SK-N-MC (cell line): ENCODE results near the gene ZNF557.
"Not testable (repeated sequence)": the region's sequence is repeated elsewhere in the genome, so short reads cannot be mapped to it uniquely, and the experiment has no call there.

ENCODE experiments used
- DNase-seq: peaks from one replicate; pipeline ENCODE4 v3.0.0-alpha.2; 2011; ENCODE audit warnings: low read depth, low spot score
- H3K27ac ChIP-seq: fragments of 200-600 bp; sonication (generic); 2 replicates; pipeline ENCODE4 v1.5.1; 2016; ENCODE audit warnings: mixed run types
- H3K36me3 ChIP-seq: fragments of 200-600 bp; sonication (generic); 2 replicates; pipeline ENCODE4 v1.6.1; 2017; ENCODE audit warnings: antibody characterized with exemption, low read length, mixed read lengths; ENCODE audit not compliant: insufficient read depth
- H3K4me3 ChIP-seq: fragments of 200-600 bp; sonication (generic); 2 replicates; pipeline ENCODE4 v1.5.1; 2016
- H3K9ac ChIP-seq: fragments of 200-600 bp; sonication (generic); 2 replicates; pipeline ENCODE4 v1.8.0; 2017; ENCODE audit warnings: mixed run types, mixed read lengths; ENCODE audit not compliant: insufficient read length
- H3K9me3 ChIP-seq: fragments of 200-600 bp; sonication (generic); 2 replicates; pipeline ENCODE4 v1.6.1; 2017; ENCODE audit warnings: low read depth, mild to moderate bottlenecking, antibody characterized with exemption, low read length, moderate library complexity, mixed read lengths
- EZH2 ChIP-seq: fragments of 200-600 bp; sonication (generic); IDR thresholded peaks from one replicate; pipeline ENCODE4 v1.6.1; 2017; ENCODE audit warnings: antibody characterized with exemption
- FOXP2 ChIP-seq: optimal IDR thresholded peaks from 2 replicates; pipeline ENCODE3; 2011; ENCODE audit warnings: mild to moderate bottlenecking, moderate library complexity; ENCODE audit not compliant: insufficient read depth; ENCODE audit errors: extremely low read length, control extremely low read depth
- POLR2AphosphoS5 ChIP-seq: IDR thresholded peaks from 2 replicates; pipeline ENCODE4 v1.6.1; 2012; ENCODE audit warnings: mild to moderate bottlenecking, low read depth, low read length, borderline replicate concordance

The ZNF557 gene

DNA sequence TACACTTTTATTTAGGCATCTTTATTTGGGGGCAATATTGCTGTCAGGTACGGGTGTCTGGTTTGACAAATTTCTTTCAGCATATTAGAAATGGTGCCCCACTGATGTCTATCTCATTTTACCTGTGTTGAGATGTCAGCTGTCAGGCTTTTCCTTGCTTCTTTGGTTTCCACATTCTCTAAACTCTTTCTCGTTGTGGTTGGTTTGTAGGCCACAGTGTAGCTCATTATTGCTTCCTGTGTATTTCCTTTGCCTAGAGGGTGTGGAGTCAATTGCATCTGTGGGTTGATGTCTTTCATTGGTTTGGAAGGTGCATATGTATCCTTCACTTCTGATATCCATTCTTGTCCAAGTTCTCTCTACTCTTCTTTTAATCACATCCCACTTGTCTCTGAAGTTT is 9.5 kb upstream of the ZNF557 start:
- not testable (repeated sequence) for H3K27ac ChIP-seq, H3K36me3 ChIP-seq, H3K4me3 ChIP-seq, H3K9ac ChIP-seq, H3K9me3 ChIP-seq, DNase-seq

DNA sequence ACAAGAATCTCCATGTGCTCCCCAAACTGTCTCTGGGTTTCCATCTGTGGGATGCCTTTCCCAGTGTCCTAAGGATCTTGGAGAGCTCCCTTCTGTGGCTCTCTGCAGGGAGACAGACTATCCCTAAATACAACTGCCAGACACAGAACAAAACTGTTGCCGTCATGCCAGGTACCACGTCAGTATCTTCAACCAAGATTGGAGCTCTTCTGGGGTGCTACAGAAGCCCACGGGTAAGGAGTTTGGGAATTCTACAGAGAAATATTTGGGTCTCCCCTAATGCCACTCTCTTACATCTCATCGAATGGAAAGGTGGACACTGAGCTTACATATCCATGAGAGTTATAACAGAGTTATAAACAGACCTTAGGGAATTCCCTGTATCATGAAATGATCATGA is 6.2 kb upstream of the ZNF557 start:
- no peak for TF ChIP-seq EZH2
- no peak for TF ChIP-seq POLR2AphosphoS5
- Histone ChIP-seq H3K9ac (no peak overlapping the region), H3K36me3 (no peaks in the 10 kb centered on the region)

GRCh38 chr19:7063764-7064418 is 5.6 kb upstream of the ZNF557 start:
- DNase-seq, result no peak
- Histone ChIP-seq H3K27ac (no peak overlapping the region), H3K4me3 (no peak overlapping the region), H3K9ac (no peak overlapping the region), H3K36me3 (no peaks in the 10 kb centered on the region), H3K9me3 (no peaks in the 10 kb centered on the region)
- no peak for TF ChIP-seq FOXP2
- no peak for TF ChIP-seq EZH2
- no peak for TF ChIP-seq POLR2AphosphoS5

More for the DNA sequence above, 6.2 kb upstream of the ZNF557 start:
- H3K4me3 ChIP-seq, result no peak overlapping the region
- H3K9me3 ChIP-seq, result no peaks in the 10 kb centered on the region
- H3K27ac ChIP-seq, result no peak overlapping the region
- DNase-seq, result no peak

DNA sequence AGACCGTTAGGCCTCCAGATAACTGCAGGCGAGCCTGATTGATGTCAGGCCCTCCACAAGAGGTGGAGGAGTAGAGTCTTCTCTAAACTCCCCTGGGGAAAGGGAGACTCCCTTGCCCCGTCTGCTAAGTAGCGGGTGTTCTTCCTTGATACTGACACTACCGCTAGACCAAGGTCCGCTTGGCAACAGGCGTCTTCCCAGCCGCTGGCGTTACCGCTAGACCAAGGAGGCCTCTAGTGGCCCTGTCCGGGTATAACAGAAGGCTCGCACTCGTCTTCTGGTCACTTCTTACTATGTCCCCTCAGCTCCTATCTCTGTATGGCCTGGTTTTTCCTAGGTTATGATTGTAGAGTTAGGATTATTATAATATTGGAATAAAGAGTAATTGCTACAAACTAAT is 2.4 kb upstream of the ZNF557 start:
- H3K9ac ChIP-seq, H3K27ac ChIP-seq, DNase-seq, H3K9me3 ChIP-seq, H3K4me3 ChIP-seq: not testable (repeated sequence)
- H3K36me3 ChIP-seq, result peaks cover 13% of the 10 kb centered on the region

GRCh38 chr19:7067716-7068115 is 1.8 kb upstream of the ZNF557 start:
- no peak for TF ChIP-seq EZH2
- TF ChIP-seq FOXP2, result no peak
- no peak for TF ChIP-seq POLR2AphosphoS5
- Histone ChIP-seq H3K4me3 (no peak overlapping the region), H3K9ac (no peak overlapping the region), H3K9me3 (no peaks in the 10 kb centered on the region), H3K27ac (no peak overlapping the region), H3K36me3 (peaks cover 19% of the 10 kb centered on the region)
- DNase-seq, result no peak

- peak overlapping the region; percentile 100 for H3K4me3 ChIP-seq
- no peak for DNase-seq
- H3K9ac ChIP-seq, result no peak overlapping the region
- H3K27ac ChIP-seq, result no peak overlapping the region
- H3K36me3 ChIP-seq, result peaks cover 27% of the 10 kb centered on the region
- no peaks in the 10 kb centered on the region for H3K9me3 ChIP-seq
- TF ChIP-seq POLR2AphosphoS5 (no peak), FOXP2 (no peak), EZH2 (no peak)
Measured at GRCh38 chr19:7068599-7068998, 904 bp upstream of the ZNF557 start.

- Histone ChIP-seq H3K9me3 (no peaks in the 10 kb centered on the region; the same call in 1 of the 2 replicates), H3K36me3 (peaks cover 39% of the 10 kb centered on the region), H3K27ac (no peak overlapping the region; the same call in 1 of the 2 replicates), H3K4me3 (peak overlapping the region; percentile 100), H3K9ac (peak overlapping the region; percentile 85)
- TF ChIP-seq POLR2AphosphoS5 (no peak), FOXP2 (no peak)
- no peak for DNase-seq
Measured at GRCh38 chr19:7069904-7070226, 362 bp downstream of the ZNF557 start.

DNA sequence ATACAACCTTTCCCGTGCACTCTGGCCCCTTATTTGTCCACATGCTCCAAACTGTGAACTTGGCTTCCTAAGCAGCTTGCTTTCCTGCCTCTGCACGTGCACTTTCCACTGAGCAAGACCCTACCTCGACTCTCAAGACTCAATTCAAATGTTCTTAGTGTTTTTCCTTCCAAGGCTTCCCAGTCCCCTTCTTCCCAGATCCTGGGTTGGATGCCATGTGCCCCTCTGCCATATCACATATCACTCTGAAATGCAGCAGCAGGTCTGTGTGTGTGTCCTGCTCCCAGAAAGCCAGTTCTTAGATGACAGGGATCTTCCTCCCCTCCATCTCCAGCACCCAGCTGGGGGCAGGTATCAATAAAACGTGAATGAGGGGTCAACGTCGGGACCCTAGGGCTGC is 3.0 kb downstream of the ZNF557 start:
- no peak for TF ChIP-seq POLR2AphosphoS5

DNA sequence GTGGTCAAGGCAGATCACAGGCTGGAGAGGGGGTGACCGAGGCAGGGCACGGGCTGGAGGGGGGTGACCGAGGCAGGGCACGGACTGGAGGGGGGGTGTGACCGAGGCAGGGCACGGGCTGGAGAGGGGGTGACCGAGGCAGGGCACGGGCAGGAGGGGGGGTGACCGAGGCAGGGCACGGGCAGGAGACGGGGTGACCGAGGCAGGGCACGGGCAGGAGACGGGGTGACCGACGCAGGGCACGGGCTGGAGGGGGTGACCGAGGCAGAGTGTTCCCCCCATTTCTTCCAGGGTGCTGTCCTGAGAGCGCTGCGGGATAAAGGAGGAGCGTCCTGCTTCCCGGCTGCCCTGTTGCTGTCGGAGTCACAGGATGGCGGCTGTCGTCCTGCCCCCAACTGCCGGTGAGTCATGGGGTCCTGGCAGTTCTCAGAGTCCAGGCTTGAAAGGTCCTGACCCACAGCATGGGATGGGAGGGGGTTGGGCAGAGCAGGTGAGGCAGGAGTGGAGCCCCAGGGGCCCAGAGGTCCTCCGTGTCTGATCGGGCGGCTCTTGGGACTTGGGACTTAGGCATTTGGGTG is 5.3 kb downstream of the ZNF557 start:
- no peak for DNase-seq
- no peak for TF ChIP-seq POLR2AphosphoS5
- TF ChIP-seq FOXP2, result no peak
- no peak for TF ChIP-seq EZH2
- H3K4me3 ChIP-seq, result no peak overlapping the region
- H3K36me3 ChIP-seq, result peaks cover 87% of the 10 kb centered on the region
- H3K27ac ChIP-seq, result no peak overlapping the region
- no peak overlapping the region for H3K9ac ChIP-seq
- peaks cover 24% of the 10 kb centered on the region for H3K9me3 ChIP-seq

More for the DNA sequence above, 3.0 kb downstream of the ZNF557 start:
- H3K27ac ChIP-seq, result no peak overlapping the region
- no peak overlapping the region for H3K4me3 ChIP-seq
- peaks cover 11% of the 10 kb centered on the region; the same call in 1 of the 2 replicates for H3K9me3 ChIP-seq
- no peak for DNase-seq
- H3K36me3 ChIP-seq, result peaks cover 65% of the 10 kb centered on the region
- H3K9ac ChIP-seq, result no peak overlapping the region

GRCh38 chr19:7076151-7076550 is 6.6 kb downstream of the ZNF557 start:
- Histone ChIP-seq H3K4me3 (no peak overlapping the region), H3K9me3 (peaks cover 34% of the 10 kb centered on the region), H3K36me3 (peaks cover 93% of the 10 kb centered on the region), H3K9ac (no peak overlapping the region), H3K27ac (no peak overlapping the region)
- DNase-seq, result no peak
- no peak for TF ChIP-seq EZH2
- no peak for TF ChIP-seq POLR2AphosphoS5
- no peak for TF ChIP-seq FOXP2
